ENCODE data around the gene PKHD1.

GRCh38 chr6:51830666-51831065, 256.7 kb downstream of the PKHD1 start:
- TF ChIP-seq CTCF (IDR thresholded peaks at IDR 0.05; ENCODE audit: poor library complexity) (no peak), EZH2 (IDR thresholded peaks at IDR 0.05; ENCODE audit: borderline replicate concordance) (no peak), EZH2phosphoT487 (IDR thresholded peaks at IDR 0.05; ENCODE audit: low read depth, severe bottlenecking, unreplicated experiment) (no peak)

Data from hepatocyte (in vitro differentiated cells).